ENCODE data around the gene HOMER3.
"Not testable (repeated sequence)": the region's sequence is repeated elsewhere in the genome, so short reads cannot be mapped to it uniquely, and the experiment has no call there.

Gene HOMER3

GRCh38 chr19:18904334-18905057 lies 36.5 kb downstream of the HOMER3 start:
- no peak for DNase-seq (ENCODE audit: low read depth, low spot score)
- Histone ChIP-seq H3K9me3 (ENCODE audit: insufficient read depth, low read length) (no peaks in the 10 kb centered on the region), H3K36me3 (ENCODE audit: insufficient read depth, insufficient read length, low read length) (peaks cover 85% of the 10 kb centered on the region), H3K27me3 (ENCODE audit: insufficient read depth, insufficient read length) (no peaks in the 10 kb centered on the region), H3K4me3 (ENCODE audit: insufficient read length, low read depth) (no peak overlapping the region), H3K4me1 (ENCODE audit: insufficient read depth, insufficient read length) (peaks cover 10% of the 10 kb centered on the region), H3K9ac (ENCODE audit: insufficient read length, low read depth) (no peak overlapping the region)
- TF ChIP-seq ZNF274 (IDR thresholded peaks at IDR 0.05; ENCODE audit: low read depth, low read length): no peak
- TF ChIP-seq SUZ12 (IDR thresholded peaks at IDR 0.05; ENCODE audit: extremely low read depth, insufficient read depth, insufficient read length): no peak
- TF ChIP-seq YY1 (IDR thresholded peaks at IDR 0.05; ENCODE audit: insufficient read depth, insufficient read length): no peak

DNA sequence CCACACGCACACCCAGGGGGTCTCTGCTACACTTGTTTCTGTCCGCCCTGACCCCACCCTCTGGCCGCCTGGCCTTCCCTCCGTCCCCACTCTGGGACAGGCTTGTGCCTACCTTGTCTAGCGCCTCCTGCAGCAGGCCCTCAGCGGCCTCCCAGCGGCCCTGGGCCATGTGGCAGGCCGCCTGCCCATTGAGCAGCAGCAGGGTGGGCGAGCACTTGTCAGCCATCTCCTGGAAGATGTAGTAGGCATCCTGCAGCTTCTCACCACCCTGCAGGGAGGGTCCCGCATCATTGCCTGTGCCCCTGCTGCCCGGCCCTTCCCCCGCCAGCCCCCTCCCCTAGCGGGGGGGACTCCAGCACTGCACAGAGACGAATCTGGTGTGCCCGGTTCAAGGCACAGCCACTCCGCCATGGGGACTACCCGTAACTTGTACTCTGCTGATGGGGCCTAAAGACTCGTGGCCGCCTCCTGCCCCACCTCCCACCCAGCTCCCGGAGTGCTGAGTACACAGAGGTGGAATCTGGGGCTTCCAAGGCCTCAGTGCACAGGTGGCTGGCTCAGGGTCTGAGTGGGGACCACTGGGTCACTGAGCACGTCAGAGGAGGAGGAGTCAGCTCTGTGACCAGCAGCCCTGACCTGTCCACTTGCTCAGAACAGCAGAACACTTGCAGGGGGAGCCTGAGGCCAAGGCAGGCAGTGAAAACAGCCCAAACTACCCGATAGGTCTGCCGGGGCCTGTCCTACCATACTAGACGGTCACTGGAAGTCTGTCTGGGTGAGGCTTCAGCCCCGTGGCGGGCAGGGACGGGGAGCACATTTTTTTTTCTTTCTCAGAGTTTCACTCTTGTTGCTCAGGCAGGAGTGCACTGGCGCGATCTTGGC lies 37.6 kb downstream of the HOMER3 start:
- TF ChIP-seq ZNF274 (IDR thresholded peaks at IDR 0.05; ENCODE audit: low read depth, low read length): no peak
- no peak for TF ChIP-seq YY1 (IDR thresholded peaks at IDR 0.05; ENCODE audit: insufficient read depth, insufficient read length)
- TF ChIP-seq SUZ12 (IDR thresholded peaks at IDR 0.05; ENCODE audit: extremely low read depth, insufficient read depth, insufficient read length): no peak
- Histone ChIP-seq H3K4me1 (ENCODE audit: insufficient read depth, insufficient read length) (peaks cover 10% of the 10 kb centered on the region), H3K36me3 (ENCODE audit: insufficient read depth, insufficient read length, low read length) (peaks cover 87% of the 10 kb centered on the region), H3K9me3 (ENCODE audit: insufficient read depth, low read length) (no peaks in the 10 kb centered on the region), H3K27me3 (ENCODE audit: insufficient read depth, insufficient read length) (no peaks in the 10 kb centered on the region), H3K9ac (ENCODE audit: insufficient read length, low read depth) (no peak overlapping the region), H3K4me3 (ENCODE audit: insufficient read length, low read depth) (no peak overlapping the region)
- DNase-seq (ENCODE audit: low read depth, low spot score): no peak

DNA sequence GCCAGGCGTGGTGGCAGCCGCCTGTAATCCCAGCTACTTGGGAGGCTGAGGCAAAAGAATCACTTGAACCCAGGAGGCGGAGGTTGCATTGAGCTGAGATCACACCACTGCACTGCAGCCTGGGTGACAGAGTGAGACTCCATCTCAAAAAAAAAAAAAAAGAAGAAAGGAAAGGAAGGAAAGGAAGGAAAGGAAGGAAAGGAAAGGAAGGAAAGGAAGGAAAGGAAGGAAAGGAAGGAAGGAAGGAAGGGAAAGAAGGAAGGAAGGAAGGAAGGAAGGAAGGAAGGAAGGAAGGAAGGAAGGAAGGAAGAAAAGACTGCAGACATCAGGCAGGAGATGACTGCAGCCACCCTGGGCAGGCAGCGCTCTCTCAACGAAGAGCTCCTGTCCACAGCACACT lies 38.5 kb downstream of the HOMER3 start:
- not testable (repeated sequence) for H3K9ac ChIP-seq (ENCODE audit: insufficient read length, low read depth); H3K4me3 ChIP-seq (ENCODE audit: insufficient read length, low read depth); DNase-seq (ENCODE audit: low read depth, low spot score); H3K27me3 ChIP-seq (ENCODE audit: insufficient read depth, insufficient read length); H3K9me3 ChIP-seq (ENCODE audit: insufficient read depth, low read length)
- Histone ChIP-seq H3K4me1 (ENCODE audit: insufficient read depth, insufficient read length) (peaks cover 12% of the 10 kb centered on the region), H3K36me3 (ENCODE audit: insufficient read depth, insufficient read length, low read length) (peaks cover 80% of the 10 kb centered on the region)

DNA sequence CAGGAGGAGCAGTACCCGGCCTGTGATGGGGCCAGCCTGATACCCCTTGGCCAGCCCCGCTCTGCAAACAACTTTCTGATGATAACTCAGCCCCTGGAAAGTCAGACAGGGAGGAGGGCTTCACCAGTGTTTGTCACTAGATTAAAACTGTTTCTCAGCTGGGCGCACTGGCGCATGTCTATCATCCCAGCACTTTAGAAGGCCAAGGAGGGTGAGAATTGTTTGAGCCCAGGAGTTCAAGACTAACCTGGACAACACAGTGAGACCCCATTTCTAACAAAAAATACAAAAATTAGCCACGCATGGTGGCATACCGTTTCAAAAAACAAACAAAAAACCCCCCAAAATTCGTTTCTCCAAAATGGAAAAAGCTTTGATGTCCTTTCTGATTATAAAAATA lies 39.5 kb downstream of the HOMER3 start:
- no peak for TF ChIP-seq ZNF274 (IDR thresholded peaks at IDR 0.05; ENCODE audit: low read depth, low read length)
- TF ChIP-seq SUZ12 (IDR thresholded peaks at IDR 0.05; ENCODE audit: extremely low read depth, insufficient read depth, insufficient read length): no peak
- TF ChIP-seq YY1 (IDR thresholded peaks at IDR 0.05; ENCODE audit: insufficient read depth, insufficient read length): no peak
- H3K9me3 ChIP-seq (ENCODE audit: insufficient read depth, low read length): no peaks in the 10 kb centered on the region
- no peak overlapping the region for H3K4me3 ChIP-seq (ENCODE audit: insufficient read length, low read depth)
- no peaks in the 10 kb centered on the region for H3K27me3 ChIP-seq (ENCODE audit: insufficient read depth, insufficient read length)
- H3K4me1 ChIP-seq (ENCODE audit: insufficient read depth, insufficient read length): peaks cover 12% of the 10 kb centered on the region
- no peak for DNase-seq (ENCODE audit: low read depth, low spot score)
- H3K36me3 ChIP-seq (ENCODE audit: insufficient read depth, insufficient read length, low read length): peaks cover 69% of the 10 kb centered on the region
- no peak overlapping the region for H3K9ac ChIP-seq (ENCODE audit: insufficient read length, low read depth)

GRCh38 chr19:18900700-18901481 lies 40.1 kb downstream of the HOMER3 start:
- peaks cover 12% of the 10 kb centered on the region for H3K4me1 ChIP-seq (ENCODE audit: insufficient read depth, insufficient read length)
- H3K4me3 ChIP-seq (ENCODE audit: insufficient read length, low read depth): no peak overlapping the region
- H3K9ac ChIP-seq (ENCODE audit: insufficient read length, low read depth): no peak overlapping the region
- no peak for TF ChIP-seq YY1 (IDR thresholded peaks at IDR 0.05; ENCODE audit: insufficient read depth, insufficient read length)
- no peak for TF ChIP-seq ZNF274 (IDR thresholded peaks at IDR 0.05; ENCODE audit: low read depth, low read length)
- no peak for TF ChIP-seq SUZ12 (IDR thresholded peaks at IDR 0.05; ENCODE audit: extremely low read depth, insufficient read depth, insufficient read length)
- peaks cover 64% of the 10 kb centered on the region for H3K36me3 ChIP-seq (ENCODE audit: insufficient read depth, insufficient read length, low read length)
- H3K9me3 ChIP-seq (ENCODE audit: insufficient read depth, low read length): no peaks in the 10 kb centered on the region
- no peak for DNase-seq (ENCODE audit: low read depth, low spot score)
- H3K27me3 ChIP-seq (ENCODE audit: insufficient read depth, insufficient read length): no peaks in the 10 kb centered on the region

DNA sequence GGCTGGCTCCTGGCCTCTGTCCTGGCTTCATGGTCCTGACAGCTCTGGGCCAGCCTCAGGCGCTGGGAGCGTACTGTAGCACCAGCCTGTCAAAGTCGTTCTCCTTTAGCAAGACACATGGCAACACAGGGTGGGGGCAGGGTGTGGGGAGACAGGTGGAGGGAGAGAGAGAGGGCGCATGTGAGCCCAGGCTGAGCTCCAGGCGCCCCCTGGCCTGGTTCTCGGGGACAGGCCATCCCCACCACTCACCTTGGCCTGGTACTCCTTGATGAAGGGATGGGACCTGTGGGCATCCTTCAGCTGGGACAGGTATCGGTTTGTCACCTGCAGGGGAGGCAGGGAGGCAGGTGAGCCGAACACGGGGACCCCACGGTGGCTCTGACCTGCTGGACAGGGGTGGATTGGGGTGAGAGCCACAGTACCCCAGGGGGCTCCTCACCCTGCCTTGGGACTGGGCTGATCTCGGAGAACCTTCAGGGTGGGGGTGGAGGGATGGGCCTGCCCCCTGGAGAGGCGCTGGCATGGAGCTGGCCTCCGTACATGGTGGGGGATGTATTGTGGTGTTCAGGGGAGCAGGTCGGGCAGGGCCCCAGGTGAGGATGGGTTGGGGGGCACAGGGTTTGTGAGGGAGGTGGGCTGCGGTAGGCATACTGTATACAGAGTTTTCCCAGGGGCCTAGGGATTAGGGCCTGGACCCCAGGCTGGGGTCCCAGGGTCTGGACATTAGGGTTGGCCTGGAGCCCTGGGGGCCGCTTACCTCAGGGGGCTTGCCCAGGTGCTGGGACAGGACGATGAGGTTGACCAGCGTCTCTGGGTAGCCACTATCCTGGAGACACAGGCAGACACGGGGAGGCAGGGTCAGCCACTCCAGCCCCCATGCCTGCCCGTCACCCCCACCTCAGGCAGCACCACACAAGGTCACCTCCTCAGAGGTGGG lies 41.1 kb downstream of the HOMER3 start:
- no peaks in the 10 kb centered on the region for H3K27me3 ChIP-seq (ENCODE audit: insufficient read depth, insufficient read length)
- TF ChIP-seq SUZ12 (IDR thresholded peaks at IDR 0.05; ENCODE audit: extremely low read depth, insufficient read depth, insufficient read length): no peak
- no peak for TF ChIP-seq YY1 (IDR thresholded peaks at IDR 0.05; ENCODE audit: insufficient read depth, insufficient read length)
- TF ChIP-seq ZNF274 (IDR thresholded peaks at IDR 0.05; ENCODE audit: low read depth, low read length): no peak
- no peak overlapping the region for H3K4me3 ChIP-seq (ENCODE audit: insufficient read length, low read depth)
- H3K9me3 ChIP-seq (ENCODE audit: insufficient read depth, low read length): no peaks in the 10 kb centered on the region
- DNase-seq (ENCODE audit: low read depth, low spot score): no peak
- peaks cover 8% of the 10 kb centered on the region for H3K4me1 ChIP-seq (ENCODE audit: insufficient read depth, insufficient read length)
- H3K9ac ChIP-seq (ENCODE audit: insufficient read length, low read depth): no peak overlapping the region
- peaks cover 54% of the 10 kb centered on the region for H3K36me3 ChIP-seq (ENCODE audit: insufficient read depth, insufficient read length, low read length)
